Heart right ventricle (tissue), 16 donors: ENCODE measurements around the gene AMELX. TPM values are rescaled to one million over a fixed set of nuclear protein-coding genes. Genes with fewer than 3 reads are reported as not detected.

Experiments
- ATAC-seq, 8 donors: fragments of 200-7000 bp; cut with Tn5 transposase; one replicate each; pipeline ENCODE4 v1.9.1; 2020; ENCODE audit warnings: mild to moderate bottlenecking in 8 of 8, moderate library complexity in 8 of 8, moderate number of reproducible peaks in 1 of 8
- DNase-seq, 2 donors: peaks; one replicate each; pipeline ENCODE4 v3.0.0-alpha.2; 2020
- H3K27ac ChIP-seq, 10 donors: fragments of 200-600 bp; sonication (generic) in 2 of 10; one replicate each; pipeline versions ENCODE4 v1.5.0 to v1.8.0; 2020 to 2022; ENCODE audit warnings: mild to moderate bottlenecking in 3 of 10
- H3K27me3 ChIP-seq, 7 donors: fragments of 200-600 bp; one replicate each; pipeline ENCODE4 v1.8.0; 2021 to 2022; ENCODE audit warnings: mild to moderate bottlenecking in 2 of 7
- H3K36me3 ChIP-seq, 9 donors: fragments of 200-600 bp; sonication (generic) in 1 of 9; one replicate each; pipeline versions ENCODE4 v1.5.0 to v1.8.0; 2020 to 2022; ENCODE audit warnings: mild to moderate bottlenecking in 2 of 9
- H3K4me1 ChIP-seq, 9 donors: fragments of 200-600 bp; sonication (generic) in 1 of 9; one replicate each; pipeline versions ENCODE4 v1.5.0 to v1.8.0; 2020 to 2022; ENCODE audit warnings: mild to moderate bottlenecking in 4 of 9
- H3K4me3 ChIP-seq, 10 donors: fragments of 200-600 bp; sonication (generic) in 2 of 10; one replicate each; pipeline versions ENCODE4 v1.5.0 to v1.8.0; 2020 to 2022; ENCODE audit warnings: mild to moderate bottlenecking in 7 of 10, moderate library complexity in 2 of 10
- H3K9me3 ChIP-seq, 11 donors: fragments of 200-600 bp in 10 of 11; sonication (generic) in 2 of 11; one replicate each; pipeline versions ENCODE4 v1.5.0 to v1.8.0; 2013 to 2022; ENCODE audit warnings: mild to moderate bottlenecking in 2 of 11, control low read depth in 1 of 11, moderate library complexity in 1 of 11
- CTCF ChIP-seq, 9 donors: fragments of 200-600 bp; sonication (generic) in 2 of 9; IDR thresholded peaks; one replicate each; pipeline versions ENCODE4 v1.5.0 to v1.8.0; 2021 to 2022; ENCODE audit warnings: antibody characterized with exemption in 9 of 9, mild to moderate bottlenecking in 5 of 9, moderate library complexity in 1 of 9
- WGBS, 2 donors: extraction: QIAGEN DNeasy Blood & Tissue Kit; methylation state at CpG; one replicate each; pipeline ENCODE4 v1.1.7; 2013; ENCODE audit warnings: inconsistent platforms in 1 of 2; 5-methylcytosine and 5-hydroxymethylcytosine counted together
- intact Hi-C, 10 donors: fragments of 100-400 bp; cut with DNase I; formaldehyde crosslinking; loops; one replicate each; pipeline versions ENCODE4 v1.11.1 to v1.14.2; 2022
- polyA plus RNA-seq, 2 donors: library from polyadenylated mRNA; stranded (reverse); fragments of 200-250 nt; gene quantifications; one replicate each; pipeline ENCODE4 v1.2.3, GENCODE V29; 2013
- total RNA-seq, 10 donors: library from RNA; stranded (reverse); fragmentation: NEBNext Ultra II Directional in 3 of 10; extraction: Animal tissue kit (Norgen Biotek cat#: 25700) in 3 of 10; gene quantifications; one replicate each; pipeline versions ENCODE4 v1.2.1 to v1.2.4, GENCODE V29; 2021 to 2023
- donor health status: Arrhythmogenic right ventricular cardiomyopathy.
- donor health status: ischemic (EF 13 %, LVEDD 7.1; RV severe dilation, severe dysfunction).
- donor health status: healthy with polysubstance abuse.
- donor health status: DM: no; HTN: yes; CAD: no.
- donor health status: DM: no; HTN: no; CAD: no.
- donor health status: ischemic (EF 25% LVEDD 6.9; RV normal size, moderate dysfunction).
- donor health status: ischemic (EF 25% LVEDD 5.7; RV mildly dilated, moderate dysfunction).
- donor health status: healthy.
- donor health status: DM: yes; HTN: yes; CAD: no.
- donor health status: Ischemic cardiomyopathy.
- donor health status: ischemic (EF 35%, LVEDD 5.7; RV mildly dilated, moderate dysfunction).
- donor health status: nonischemic (EF 11% LVEDD 7.7; RV severe dilation, severe dysfunction).
- donor health status: DM: yes; HTN: yes; CAD: no.
- donor health status: PGD.
- donor health status: ischemic (EF 29% LVEDD 5.4; RV normal size, mild dysfunction).
- donor health status: nonischemic (EF 23%, LVEDD 6.1; RV moderate dilation, normal function).

Gene AMELX
- total and polyA plus RNA-seq, 12 donors: not detected

GRCh38 chrX:11296051-11296450, 2.8 kb downstream of the AMELX start:
- TF ChIP-seq CTCF (IDR thresholded peaks at IDR 0.05): no peak
- intact Hi-C loops: no loop called here
- ATAC-seq (no peak), DNase-seq (no peak)
- Histone ChIP-seq H3K9me3 (no peaks in the 10 kb centered on the region), H3K4me3 (no peak overlapping the region), H3K4me1 (no peaks in the 10 kb centered on the region), H3K27me3 (peaks cover 0 to 11% (median 0%) of the 10 kb centered on the region in 7 donors), H3K36me3 (no peaks in the 10 kb centered on the region), H3K27ac (no peak overlapping the region)
- 83 to 84% methylated on average over 5 of the region's 5 CpGs for WGBS, 2 donors

GRCh38 chrX:11298600-11298999, 5.4 kb downstream of the AMELX start:
- no peak for TF ChIP-seq CTCF (IDR thresholded peaks at IDR 0.05)
- H3K4me3 ChIP-seq: no peak overlapping the region
- peaks cover 0 to 9% (median 0%) of the 10 kb centered on the region in 7 donors for H3K27me3 ChIP-seq
- WGBS, 2 donors: 99% methylated on average over 9 of the region's 9 CpGs
- no peak overlapping the region for H3K27ac ChIP-seq
- intact Hi-C loops: no loop called here
- H3K9me3 ChIP-seq: no peaks in the 10 kb centered on the region
- H3K4me1 ChIP-seq: no peaks in the 10 kb centered on the region
- H3K36me3 ChIP-seq: no peaks in the 10 kb centered on the region
- DNase-seq: no peak
- no peak for ATAC-seq

GRCh38 chrX:11304829-11305228, 11.6 kb downstream of the AMELX start:
- H3K27me3 ChIP-seq: peaks cover 0 to 1% (median 0%) of the 10 kb centered on the region in 7 donors
- ATAC-seq (no peak), DNase-seq (no peak)
- H3K4me1 ChIP-seq: no peaks in the 10 kb centered on the region
- 92 to 99% methylated on average over 6 of the region's 6 CpGs for WGBS, 2 donors
- H3K36me3 ChIP-seq: no peaks in the 10 kb centered on the region
- intact Hi-C loops: no loop called here
- no peak overlapping the region for H3K4me3 ChIP-seq
- no peak for TF ChIP-seq CTCF (IDR thresholded peaks at IDR 0.05)
- no peak overlapping the region for H3K27ac ChIP-seq
- H3K9me3 ChIP-seq: no peaks in the 10 kb centered on the region

- DNase-seq (no peak), ATAC-seq (no peak)
- H3K9me3 ChIP-seq: no peaks in the 10 kb centered on the region
- H3K4me1 ChIP-seq: no peaks in the 10 kb centered on the region
- intact Hi-C loops: no loop called here
- H3K27me3 ChIP-seq: no peaks in the 10 kb centered on the region
- no peak overlapping the region for H3K4me3 ChIP-seq
- no peak overlapping the region for H3K27ac ChIP-seq
- TF ChIP-seq CTCF (IDR thresholded peaks at IDR 0.05): no peak
- no peaks in the 10 kb centered on the region for H3K36me3 ChIP-seq
- WGBS, 2 donors: 76 to 86% methylated on average over 1 of the region's 1 CpG
Observed at GRCh38 chrX:11305641-11306040, 12.4 kb downstream of the AMELX start.

GRCh38 chrX:11309220-11309619, 16.0 kb downstream of the AMELX start:
- no peak overlapping the region for H3K4me3 ChIP-seq
- H3K27me3 ChIP-seq: no peaks in the 10 kb centered on the region
- H3K36me3 ChIP-seq: no peaks in the 10 kb centered on the region
- no peak for TF ChIP-seq CTCF (IDR thresholded peaks at IDR 0.05)
- no peak for ATAC-seq
- H3K9me3 ChIP-seq: no peaks in the 10 kb centered on the region
- 67 to 69% methylated on average over 5 of the region's 5 CpGs for WGBS, 2 donors
- intact Hi-C loops: no loop called here
- H3K4me1 ChIP-seq: no peaks in the 10 kb centered on the region
- no peak overlapping the region for H3K27ac ChIP-seq
- DNase-seq: no peak
